NCI-H1105 treated with DMSO at 0.1 percent for 48 hours (cell line): ENCODE data around the gene SLC16A11.
A peak's percentile ranks its signal among the peaks of the same experiment; 100 is the strongest.

Experiments used
- DNase-seq: peaks from one replicate; lab custom pipeline; 2025; lab: John Stamatoyannopoulos, UW

Gene SLC16A11

GRCh38 chr17:7025245-7025644 is 18.6 kb downstream of the SLC16A11 start:
- DNase-seq: no peak

- DNase-seq: no peak
These were observed 19.5 kb downstream of the SLC16A11 start for GRCh38 chr17:7024402-7024785.

- DNase-seq: no peak
These were observed 20.1 kb downstream of the SLC16A11 start for GRCh38 chr17:7023576-7024401.

- no peak for DNase-seq
These were observed 20.9 kb downstream of the SLC16A11 start, which contains the start of gene BCL6B for GRCh38 chr17:7022781-7023571. Gene BCL6B, plus strand, starts transcription at chr17:7023050. Its CDS starts 622 bp downstream, at chr17:7023672.

- peak; percentile 62 for DNase-seq
These were observed 21.7 kb downstream of the SLC16A11 start for GRCh38 chr17:7021993-7022778.

GRCh38 chr17:7020894-7021664 is 22.8 kb downstream of the SLC16A11 start:
- DNase-seq: no peak

GRCh38 chr17:7019839-7020519 is 23.9 kb downstream of the SLC16A11 start:
- DNase-seq: peak; percentile 62

GRCh38 chr17:7019367-7019766 is 24.5 kb downstream of the SLC16A11 start:
- no peak for DNase-seq

- no peak for DNase-seq
These were observed 25.4 kb downstream of the SLC16A11 start for GRCh38 chr17:7018331-7018964.

GRCh38 chr17:7017827-7018200 is 26.1 kb downstream of the SLC16A11 start:
- no peak for DNase-seq

GRCh38 chr17:7016886-7017826 is 26.7 kb downstream of the SLC16A11 start:
- DNase-seq: no peak

- DNase-seq: no peak
These were observed 27.5 kb downstream of the SLC16A11 start for GRCh38 chr17:7016418-7016817.

- no peak for DNase-seq
These were observed 28.6 kb downstream of the SLC16A11 start for GRCh38 chr17:7014995-7015958.

- DNase-seq: peak; percentile 95
These were observed 29.5 kb downstream of the SLC16A11 start for GRCh38 chr17:7014261-7014994.

- DNase-seq: no peak
These were observed 32.0 kb downstream of the SLC16A11 start for GRCh38 chr17:7011942-7012254.

GRCh38 chr17:7011415-7011814 is 32.5 kb downstream of the SLC16A11 start:
- DNase-seq: no peak

GRCh38 chr17:7010523-7010922 is 33.4 kb downstream of the SLC16A11 start:
- DNase-seq: no peak

GRCh38 chr17:7007143-7007542 is 36.7 kb downstream of the SLC16A11 start:
- DNase-seq: no peak
